ENCODE results near the gene CHCHD3.
A peak's percentile ranks its signal among the peaks of the same experiment; 100 is the strongest.

Gene CHCHD3

GRCh38 chr7:132742189-132742612 is 339.7 kb downstream of the CHCHD3 start:
- no peaks in the 10 kb centered on the region for H3K36me3 ChIP-seq
- H3K9me3 ChIP-seq (replicated peaks in 1 of 11), result peaks cover 20 to 39% (median 27%) of the 10 kb centered on the region in 11 experiments
- TF ChIP-seq Cebpa-rat (IDR thresholded peaks at IDR 0.05), result no peak
- H3K4me3 ChIP-seq, result no peak overlapping the region
- no peak overlapping the region for H3K9ac ChIP-seq
- H4K20me1 ChIP-seq, result no peaks in the 10 kb centered on the region
- no peak overlapping the region for H3K4me2 ChIP-seq
- H3K27me3 ChIP-seq, result no peaks in the 10 kb centered on the region
- H3K27ac ChIP-seq, result no peak overlapping the region
- H3K4me1 ChIP-seq, result peaks cover 0 to 33% (median 22%) of the 10 kb centered on the region in 10 experiments; a peak in 14 of 20 replicates

GRCh38 chr7:132740176-132740575 is 341.7 kb downstream of the CHCHD3 start:
- H3K4me1 ChIP-seq, result peaks cover 0 to 34% (median 23%) of the 10 kb centered on the region in 10 experiments; a peak in 14 of 20 replicates
- no peak overlapping the region for H3K9ac ChIP-seq
- peak overlapping the region in 8 of 11 experiments; percentile 34 to 76 (median 60); a peak in 15 of 22 replicates for H3K4me2 ChIP-seq
- H3K27me3 ChIP-seq, result no peaks in the 10 kb centered on the region
- H4K20me1 ChIP-seq, result no peaks in the 10 kb centered on the region
- no peak overlapping the region for H3K4me3 ChIP-seq
- peaks cover 20 to 39% (median 25%) of the 10 kb centered on the region in 11 experiments for H3K9me3 ChIP-seq (replicated peaks in 1 of 11)
- H3K27ac ChIP-seq, result no peak overlapping the region
- TF ChIP-seq Cebpa-rat (IDR thresholded peaks at IDR 0.05), result no peak
- no peaks in the 10 kb centered on the region for H3K36me3 ChIP-seq

- peaks cover 13 to 32% (median 18%) of the 10 kb centered on the region in 11 experiments for H3K9me3 ChIP-seq (replicated peaks in 1 of 11)
- no peak overlapping the region for H3K4me3 ChIP-seq
- peaks cover 0 to 34% (median 23%) of the 10 kb centered on the region in 10 experiments; a peak in 14 of 20 replicates for H3K4me1 ChIP-seq
- TF ChIP-seq Cebpa-rat (IDR thresholded peaks at IDR 0.05), result no peak; a peak in 1 of 22 replicates
- peak overlapping the region in 9 of 11 experiments; percentile 26 to 76 (median 57); a peak in 17 of 22 replicates for H3K4me2 ChIP-seq
- no peaks in the 10 kb centered on the region for H4K20me1 ChIP-seq
- H3K9ac ChIP-seq, result no peak overlapping the region
- H3K27ac ChIP-seq, result 0 out of 22 replicates have a peak overlapping the region, but pooled peaks of 1 of the 11 experiments have one; percentile 4
- no peaks in the 10 kb centered on the region for H3K27me3 ChIP-seq
- H3K36me3 ChIP-seq, result no peaks in the 10 kb centered on the region
These were observed 342.5 kb downstream of the CHCHD3 start for GRCh38 chr7:132739271-132739955.

GRCh38 chr7:132738254-132738653 is 343.6 kb downstream of the CHCHD3 start:
- TF ChIP-seq Cebpa-rat (IDR thresholded peaks at IDR 0.05), result no peak
- peaks cover 2 to 20% (median 7%) of the 10 kb centered on the region in 11 experiments; a peak in 21 of 22 replicates for H3K9me3 ChIP-seq (replicated peaks in 1 of 11)
- H4K20me1 ChIP-seq, result no peaks in the 10 kb centered on the region
- H3K27me3 ChIP-seq, result no peaks in the 10 kb centered on the region
- H3K4me3 ChIP-seq, result no peak overlapping the region
- peak overlapping the region in 3 of 11 experiments; percentile 57 to 72 (median 67); a peak in 3 of 22 replicates for H3K4me2 ChIP-seq
- no peaks in the 10 kb centered on the region for H3K36me3 ChIP-seq
- H3K4me1 ChIP-seq, result peaks cover 0 to 41% (median 23%) of the 10 kb centered on the region in 10 experiments; a peak in 14 of 20 replicates
- no peak overlapping the region for H3K27ac ChIP-seq
- no peak overlapping the region for H3K9ac ChIP-seq

- TF ChIP-seq Cebpa-rat (IDR thresholded peaks at IDR 0.05), result no peak
- H3K4me3 ChIP-seq, result no peak overlapping the region
- no peak overlapping the region for H3K4me2 ChIP-seq
- no peak overlapping the region for H3K27ac ChIP-seq
- H3K4me1 ChIP-seq, result peaks cover 0 to 41% (median 23%) of the 10 kb centered on the region in 10 experiments; a peak in 14 of 20 replicates
- no peaks in the 10 kb centered on the region for H3K36me3 ChIP-seq
- H3K9ac ChIP-seq, result no peak overlapping the region
- no peaks in the 10 kb centered on the region for H4K20me1 ChIP-seq
- H3K27me3 ChIP-seq, result no peaks in the 10 kb centered on the region
- H3K9me3 ChIP-seq (replicated peaks in 1 of 11), result no peaks in the 10 kb centered on the region
These were observed 346.4 kb downstream of the CHCHD3 start for GRCh38 chr7:132735476-132735875.
